HG02798 (cell line): Measurements from ENCODE around the gene SKI.
A peak's percentile ranks its signal among the peaks of the same experiment; 100 is the strongest.

Source experiments
- ATAC-seq: cut with Tn5 transposase; IDR thresholded peaks from one replicate; pipeline ENCODE4 v1.9.1; 2021; ENCODE audit warnings: mild to moderate bottlenecking; ENCODE audit not compliant: unreplicated experiment, poor library complexity

Gene SKI

GRCh38 chr1:2206813-2207487 is 21.2 kb upstream of the SKI start:
- ATAC-seq: no peak

GRCh38 chr1:2208309-2209239 is 19.5 kb upstream of the SKI start:
- no peak for ATAC-seq

DNA sequence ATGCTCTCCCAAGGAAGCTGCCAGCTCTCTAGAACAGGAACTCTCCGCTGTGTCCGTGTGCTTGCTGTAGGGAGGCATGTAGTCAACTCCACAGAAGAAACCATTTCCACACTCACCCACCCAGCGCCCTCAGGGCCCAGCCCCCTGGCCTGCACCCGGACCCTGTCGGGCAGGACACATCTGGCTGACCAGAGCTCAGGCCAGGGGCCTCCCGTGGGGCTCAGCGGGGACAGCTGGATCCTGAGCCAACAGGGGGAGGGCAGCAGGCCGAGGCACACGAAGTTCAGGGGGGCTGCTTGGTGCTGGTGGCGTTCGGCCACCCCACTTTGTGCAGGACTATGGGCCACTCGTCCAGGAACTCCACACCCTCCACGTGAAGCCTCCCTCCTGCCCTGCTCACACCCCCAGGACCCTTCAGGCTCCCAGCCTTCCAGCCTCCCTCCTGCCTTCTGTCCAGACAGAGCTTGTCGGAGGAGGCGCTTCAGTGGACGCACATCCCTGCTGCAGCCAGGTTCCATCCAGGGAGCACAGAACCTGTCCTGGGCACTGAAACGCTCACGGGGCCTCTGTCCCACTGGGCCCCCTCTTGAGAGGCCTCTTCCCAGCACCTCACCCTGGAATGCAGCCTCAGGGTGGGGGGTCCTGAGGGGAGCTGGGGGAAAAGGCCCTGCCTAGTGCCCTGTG is 18.6 kb upstream of the SKI start:
- no peak for ATAC-seq

GRCh38 chr1:2210084-2210653 is 17.9 kb upstream of the SKI start:
- no peak for ATAC-seq

DNA sequence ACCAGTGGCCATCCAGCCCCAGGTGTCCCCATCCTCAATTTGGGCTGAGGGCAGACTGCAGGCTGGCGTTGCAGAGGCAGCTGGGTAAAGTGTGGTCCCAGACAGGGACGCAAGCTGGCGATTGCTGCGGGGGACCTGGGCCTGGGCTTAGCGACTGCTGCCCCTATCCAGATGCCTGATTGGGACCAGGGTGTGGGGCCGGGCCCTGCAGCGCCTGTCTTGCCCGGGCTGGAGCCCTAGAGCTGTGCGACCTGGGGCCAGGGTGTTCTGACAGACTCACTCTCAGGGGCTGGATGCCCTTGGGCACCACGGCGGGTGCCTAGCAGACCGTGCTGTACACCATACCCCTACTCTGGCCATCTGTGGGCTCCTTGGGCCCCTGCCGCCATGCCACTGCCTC is 17.3 kb upstream of the SKI start:
- ATAC-seq: no peak

- ATAC-seq: no peak
Observed at GRCh38 chr1:2212274-2212531, 15.9 kb upstream of the SKI start.

DNA sequence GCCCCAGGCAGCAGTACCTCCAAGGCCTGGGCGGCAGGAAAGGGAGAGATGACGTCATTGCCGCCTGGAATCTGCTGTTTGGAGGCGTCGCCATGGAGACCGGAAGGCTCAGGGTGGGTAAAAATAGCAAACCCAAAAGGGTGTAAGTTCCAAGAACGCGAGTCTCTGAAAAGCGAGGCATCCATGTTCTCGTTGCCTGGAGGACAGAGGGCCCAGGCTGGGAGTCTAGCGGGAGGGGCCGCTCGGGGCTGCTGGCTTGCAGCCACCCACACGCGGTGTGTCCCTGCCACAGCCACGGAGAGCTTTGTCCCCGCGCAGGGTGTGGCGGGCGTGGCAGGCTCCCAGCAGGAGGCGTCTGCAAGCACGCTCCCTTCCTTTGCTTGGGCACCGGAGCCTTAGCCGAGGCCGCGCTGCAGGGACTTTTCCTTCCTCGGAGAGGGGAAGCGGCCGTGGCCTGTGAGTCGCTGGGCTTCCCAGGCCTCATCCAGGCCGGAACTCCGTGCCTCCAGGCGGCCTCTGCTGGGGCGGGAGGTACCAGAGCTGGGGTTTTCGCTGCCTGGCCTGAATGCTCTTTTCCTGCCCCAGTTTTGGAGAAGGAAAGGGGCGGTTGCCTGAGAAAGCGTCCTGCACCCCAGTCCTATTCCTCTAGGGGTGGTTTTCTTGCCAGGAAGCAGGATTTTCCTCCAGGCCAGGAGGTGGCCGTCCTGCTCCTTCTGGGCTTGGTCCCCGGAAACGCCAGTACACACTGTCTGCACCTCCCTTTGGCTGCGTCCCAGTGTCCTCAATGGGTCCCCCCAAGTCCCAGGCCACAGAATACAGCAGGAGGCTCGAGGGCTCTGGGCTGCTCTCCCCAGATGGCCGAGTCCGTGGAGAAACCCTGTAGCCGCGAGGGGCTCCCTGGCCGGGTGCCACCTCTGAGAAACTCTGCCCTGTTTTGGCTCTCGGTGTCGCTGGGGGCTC is 15.3 kb upstream of the SKI start:
- no peak for ATAC-seq

DNA sequence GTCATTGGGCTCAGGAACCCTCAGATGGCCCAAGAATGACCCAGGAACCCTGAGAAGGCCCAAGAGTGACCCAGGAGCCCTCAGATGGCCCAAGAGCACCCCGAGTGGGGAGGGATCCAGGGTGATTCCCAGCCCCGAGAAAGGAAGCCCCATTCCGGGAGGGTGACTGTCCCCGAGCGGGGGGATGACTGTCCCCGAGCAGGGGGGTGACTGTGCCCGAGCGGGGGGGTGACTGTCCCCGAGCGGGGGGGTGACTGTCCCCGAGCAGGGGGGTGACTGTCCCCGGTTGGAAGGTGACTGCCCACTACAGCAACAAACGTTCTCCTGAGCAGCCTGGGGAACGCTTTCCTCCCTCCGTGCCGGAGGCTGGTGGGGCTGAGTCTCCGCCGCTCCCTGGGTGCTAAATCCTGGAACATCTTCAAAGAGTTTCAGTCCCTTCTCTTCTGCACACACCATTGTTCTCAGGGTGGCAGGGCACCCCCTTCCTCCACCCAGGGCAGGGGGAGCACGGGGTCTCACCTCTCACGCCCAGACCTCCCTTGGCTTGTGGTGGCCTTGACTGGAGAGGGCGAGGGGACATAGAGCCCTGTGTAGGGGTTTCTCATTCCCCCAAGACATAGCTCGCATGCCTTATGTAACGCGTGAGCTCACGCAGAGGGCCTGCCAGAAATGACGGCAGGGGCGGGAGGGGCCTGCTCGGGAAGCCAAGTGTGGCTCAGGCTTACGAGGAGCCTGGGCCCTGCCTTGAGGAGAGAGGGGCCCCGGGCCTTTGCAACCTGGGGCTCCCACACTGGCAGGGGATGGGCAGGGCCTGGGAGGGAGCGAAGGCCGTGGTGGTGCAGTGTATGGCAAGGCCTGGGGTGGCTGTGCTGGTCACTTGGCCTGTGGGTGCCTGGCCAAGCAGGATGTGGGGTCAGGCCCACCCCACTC is 14.3 kb upstream of the SKI start:
- no peak for ATAC-seq

- ATAC-seq: no peak
Observed at GRCh38 chr1:2214541-2215241, 13.4 kb upstream of the SKI start.

- no peak for ATAC-seq
Observed at GRCh38 chr1:2215329-2215728, 12.8 kb upstream of the SKI start.

DNA sequence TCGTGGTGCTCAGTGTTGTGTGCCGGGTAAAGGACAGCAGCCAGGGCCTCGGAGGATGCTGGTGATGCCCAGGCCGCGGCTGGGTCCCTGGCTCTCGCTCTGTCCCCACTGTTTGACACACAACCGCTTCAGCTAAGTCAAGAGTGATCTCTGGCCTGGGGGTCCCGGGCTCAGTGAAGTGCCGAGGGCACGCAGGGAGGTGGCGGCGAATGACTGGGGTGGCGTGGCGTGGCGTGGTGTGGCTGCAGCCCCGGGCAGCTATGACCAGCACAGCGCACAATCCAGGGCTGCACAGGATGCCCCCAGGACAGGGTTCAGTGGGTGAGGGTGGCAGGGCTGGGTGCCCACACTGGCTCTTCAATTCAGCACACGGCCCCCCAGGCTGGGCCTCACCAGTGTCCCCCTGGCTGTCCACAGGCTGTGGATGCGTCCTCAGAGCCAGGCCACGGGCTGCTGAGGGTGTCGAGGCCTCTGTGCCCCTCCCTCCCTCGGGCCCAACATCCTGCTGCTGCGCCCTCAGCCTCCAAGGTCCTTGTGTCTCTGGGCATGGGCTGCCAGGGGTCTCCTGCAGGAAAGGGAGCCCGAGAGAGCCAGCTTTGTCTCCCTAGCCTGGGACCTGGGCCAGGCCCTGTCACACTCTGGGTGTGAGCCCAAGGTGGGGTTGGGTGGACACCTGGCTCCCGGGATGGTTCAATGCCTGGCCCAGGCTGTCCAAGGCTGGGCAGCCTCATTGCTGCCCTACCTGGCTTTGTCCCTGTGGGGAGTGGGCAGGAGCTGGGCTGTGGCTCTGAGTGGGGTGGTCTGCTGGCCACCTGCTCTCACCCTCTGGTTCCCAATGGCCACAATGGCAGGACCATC is 12.0 kb upstream of the SKI start:
- ATAC-seq: no peak

DNA sequence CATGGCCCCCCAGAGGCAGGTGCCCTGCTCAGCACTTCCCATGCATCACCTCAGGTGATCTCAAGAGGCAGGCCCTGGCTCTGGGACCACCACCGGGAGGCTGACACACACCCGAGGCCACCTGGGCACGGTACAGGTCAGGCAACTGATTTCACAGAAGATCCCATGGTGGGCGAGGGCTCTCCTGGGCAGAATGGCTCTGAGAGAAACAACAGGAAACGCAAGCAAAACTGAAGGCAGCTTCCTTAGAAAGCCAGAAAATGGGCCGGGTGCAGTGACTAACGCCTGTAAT is 11.4 kb upstream of the SKI start:
- ATAC-seq: no peak

DNA sequence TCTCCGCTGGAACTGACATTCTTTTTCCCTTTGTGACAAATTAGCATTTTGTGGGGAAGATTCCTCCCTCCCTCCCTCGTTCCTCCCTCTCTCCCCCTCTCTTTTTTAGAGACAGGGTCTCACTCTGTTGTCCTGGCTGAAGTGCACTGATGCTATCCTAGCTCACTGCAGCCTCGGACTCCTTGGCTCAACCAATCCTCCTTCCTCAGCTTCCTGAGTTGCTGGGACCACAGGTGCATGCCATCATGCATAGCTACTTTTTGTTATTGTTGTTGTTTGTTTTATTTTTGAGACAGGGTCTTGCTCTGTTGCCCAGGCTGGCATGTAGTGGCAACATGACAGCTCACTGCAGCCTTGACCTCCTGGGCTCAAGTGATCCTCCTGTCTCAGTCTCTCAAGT is 6.8 kb upstream of the SKI start:
- no peak for ATAC-seq

DNA sequence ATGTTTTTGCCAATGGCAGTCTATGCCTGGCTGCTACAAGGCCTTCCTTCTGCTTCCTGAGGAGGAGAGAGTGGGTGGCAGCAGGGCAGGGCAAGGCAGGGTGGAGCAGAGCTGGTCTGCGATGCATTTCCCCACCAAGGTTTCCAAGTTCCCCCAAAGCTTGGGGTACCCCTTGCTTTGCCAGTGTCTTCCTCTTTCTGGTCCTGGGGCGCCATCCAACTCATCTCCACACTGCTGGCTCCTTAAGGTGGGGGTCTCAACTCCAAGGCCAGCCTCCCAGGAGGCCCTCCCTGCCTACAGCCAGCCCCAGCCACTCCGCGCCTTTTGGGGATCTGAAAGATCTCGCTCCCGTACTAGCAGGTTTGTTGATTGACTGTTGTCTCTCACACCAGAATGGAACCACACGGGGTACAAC is 3.9 kb upstream of the SKI start:
- no peak for ATAC-seq

DNA sequence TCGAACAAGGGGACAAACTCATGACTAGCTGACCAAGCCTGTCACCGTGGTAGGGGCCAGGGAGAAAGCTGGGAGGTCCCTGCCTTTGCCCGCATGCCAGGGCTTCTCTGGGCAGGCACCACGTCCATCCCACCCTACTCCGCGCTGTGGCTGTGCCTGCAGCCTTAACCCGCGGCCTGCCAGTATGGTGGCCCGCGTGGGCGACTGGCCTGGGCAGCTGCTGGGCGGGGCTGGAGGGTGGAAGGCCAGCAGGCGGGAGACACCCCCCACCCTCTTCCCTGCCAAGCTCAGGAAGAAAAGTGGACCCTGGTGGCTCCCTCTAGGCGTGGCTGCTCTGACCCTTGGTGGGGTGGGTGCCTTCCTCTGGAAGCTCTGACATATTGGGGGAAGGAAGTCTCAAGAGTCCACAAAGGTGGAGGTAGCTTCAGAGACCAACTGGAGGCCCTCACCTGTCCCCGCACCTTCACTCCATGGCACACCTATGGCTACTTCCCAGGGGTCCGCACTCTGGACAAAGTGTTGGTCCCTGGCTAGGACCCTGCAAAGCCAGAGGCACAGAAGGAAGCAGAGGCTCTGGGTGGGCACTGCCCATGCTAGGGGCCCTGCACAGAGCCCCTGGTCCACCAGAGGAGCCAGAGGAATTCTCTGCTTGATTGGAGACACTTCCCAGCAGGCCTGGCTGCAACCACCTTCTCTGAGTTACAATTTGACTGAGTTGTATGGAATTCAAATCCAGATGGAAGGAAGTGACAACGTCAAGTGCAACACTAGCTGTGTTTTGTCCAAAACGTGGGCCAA is 3.3 kb upstream of the SKI start:
- ATAC-seq: no peak

GRCh38 chr1:2226525-2227345 is 1.4 kb upstream of the SKI start:
- ATAC-seq: peak; percentile 1
